ENCODE results near the gene TCFL5. TPM values are rescaled to one million over a fixed set of nuclear protein-coding genes. Genes with fewer than 3 reads are reported as not detected.

Gene TCFL5
- total and polyA plus RNA-seq, 10 of the 15 experiments (the other 5 are each of a cell fraction or from before 2014, with no cell fraction given): 0.48 to 8.1 (median 3.8) TPM

DNA sequence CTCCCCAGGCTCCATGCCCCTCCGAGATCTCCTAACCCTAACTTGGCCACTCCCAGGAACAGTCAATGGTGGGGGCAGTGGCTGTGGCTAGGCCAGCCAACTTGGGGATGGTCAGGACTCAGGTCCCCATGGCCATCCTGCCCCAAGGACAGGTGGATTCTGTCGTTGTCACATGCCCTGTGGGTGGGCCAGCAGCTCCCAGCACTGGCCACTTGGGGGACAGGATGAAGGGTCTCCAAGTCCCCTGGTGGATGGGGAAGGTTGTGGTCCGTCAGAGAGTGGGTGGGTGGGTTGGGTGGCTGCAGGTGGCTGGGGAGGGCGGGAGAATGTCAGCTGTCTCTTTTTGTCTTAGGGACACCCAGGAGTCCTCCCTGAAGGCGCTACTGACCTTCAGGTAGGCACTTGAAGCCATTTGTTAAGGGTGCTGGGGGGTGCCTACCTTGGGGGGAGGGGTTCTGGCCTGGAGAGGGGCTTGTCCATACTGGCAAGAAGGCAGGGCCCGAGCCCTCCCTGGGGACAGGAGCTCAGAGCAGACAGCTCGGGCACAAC, 39.3 kb downstream of the TCFL5 start:
- H3K4me3 ChIP-seq: no peak overlapping the region
- no peak overlapping the region for H3K4me2 ChIP-seq (ENCODE audit: control insufficient read depth, insufficient read depth)
- H2AFZ ChIP-seq (ENCODE audit: control insufficient read depth, low read depth, low read length): no peak overlapping the region
- no peak overlapping the region for H3K9ac ChIP-seq (ENCODE audit: control insufficient read depth, insufficient read depth, low read length)
- DNase-seq (ENCODE audit: low read depth, low spot score) (no peak), FAIRE-seq (no peak), ATAC-seq (no peak)
- in situ Hi-C loops (cut with MboI): no loop called here
- H3K79me2 ChIP-seq (ENCODE audit: control insufficient read depth, insufficient read depth, low read length): no peaks in the 10 kb centered on the region
- SMC1A ChIA-PET (ENCODE audit: uncharacterized antibody, unreplicated experiment): interaction anchor here (0.6 to 1.5 kb wide), 7 partner anchors 27 to 358 kb away, joined by 3 to 11 read pairs (median 5); partner anchors contain the start of gene TCFL5
- no peaks in the 10 kb centered on the region for H3K9me3 ChIP-seq (replicated peaks; ENCODE audit: control insufficient read depth, insufficient read depth, low read length)
- H3K27ac ChIP-seq (ENCODE audit: control insufficient read depth, insufficient read depth): no peak overlapping the region
- 2% methylated on average over 6 of the region's 7 CpGs for WGBS (ENCODE audit: insufficient coverage, insufficient replicate concordance, low lambda C conversion rate, missing lambda C conversion rate)
- CTCF ChIA-PET: interaction anchor here (0.6 to 2.2 kb wide), 24 partner anchors 10 to 491 kb away, joined by 3 to 14 read pairs (median 4); partner anchors contain the start of gene TCFL5
- RAD21 ChIA-PET (ENCODE audit: unreplicated experiment): interaction anchor here (0.6 to 1.7 kb wide), 12 partner anchors 10 to 359 kb away, joined by 3 to 11 read pairs (median 4); partner anchors contain the start of gene TCFL5
- no peaks in the 10 kb centered on the region for H3K36me3 ChIP-seq (ENCODE audit: control insufficient read depth in 2 of 2, insufficient read depth in 2 of 2, low read length in 1 of 2)
- POLR2A ChIA-PET: interaction anchor here (0.5 to 1.4 kb wide), 3 partner anchors 22 to 188 kb away, joined by 3 to 6 read pairs (median 3); partner anchors contain the start of gene TCFL5
- 0 out of 2 replicates have a peak, but pooled peaks cover 2% of the 10 kb centered on the region for H3K4me1 ChIP-seq (ENCODE audit: control insufficient read depth, insufficient read depth, low read length)
- intact Hi-C loops (cut with micrococcal nuclease; ENCODE audit: unreplicated experiment): loop anchor here (1.0 to 2.0 kb wide), 2 partner anchors 78 to 187 kb away; no protein-coding TSS in a partner anchor
- BruUV-seq (replicated peaks): no TSS peak
- peaks cover 0 to 5% of the 10 kb centered on the region in 2 experiments; a peak in 3 of 4 replicates for H3K27me3 ChIP-seq (replicated peaks in 1 of 2; ENCODE audit: control insufficient read depth in 2 of 2, insufficient read depth in 2 of 2, low read length in 1 of 2)
- H4K20me1 ChIP-seq (ENCODE audit: control insufficient read depth, insufficient read depth): no peaks in the 10 kb centered on the region
- TF ChIP-seq NFXL1 (IDR thresholded peaks at IDR 0.05; ENCODE audit: borderline replicate concordance) (no peak), GABPA (IDR thresholded peaks at IDR 0.05; ENCODE audit: low read depth) (no peak), SREBF2 (IDR thresholded peaks at IDR 0.05; ENCODE audit: low read length) (no peak), CEBPB (IDR thresholded peaks at IDR 0.05; ENCODE audit: borderline replicate concordance in 1 of 2, low read depth in 2 of 2, low read length in 2 of 2) (no peak), ESRRA (IDR thresholded peaks at IDR 0.05; ENCODE audit: low read length) (no peak), RAD51 (IDR thresholded peaks at IDR 0.05) (no peak), CHD1 (IDR thresholded peaks at IDR 0.05; ENCODE audit: low read depth, low read length) (no peak), EP300 (IDR thresholded peaks at IDR 0.05; ENCODE audit: borderline replicate concordance in 1 of 2, control insufficient read depth in 1 of 2, low read depth in 2 of 2, low read length in 2 of 2) (no peak), ETV6 (conservative IDR thresholded peaks at IDR 0.05 in 1 of 2, IDR thresholded peaks at IDR 0.05 in 1 of 2; ENCODE audit: borderline replicate concordance in 1 of 2, low read depth in 1 of 2) (no peak), BACH1 (IDR thresholded peaks at IDR 0.05; ENCODE audit: borderline replicate concordance) (no peak), HCFC1 (IDR thresholded peaks at IDR 0.05; ENCODE audit: low read length) (no peak), POLR2AphosphoS2 (IDR thresholded peaks at IDR 0.05; ENCODE audit: low read depth, low read length) (no peak), ZBTB40 (IDR thresholded peaks at IDR 0.05; ENCODE audit: borderline replicate concordance) (no peak), TCF7 (IDR thresholded peaks at IDR 0.05; ENCODE audit: borderline replicate concordance) (no peak)
- TF ChIP-seq, protein P1, sequence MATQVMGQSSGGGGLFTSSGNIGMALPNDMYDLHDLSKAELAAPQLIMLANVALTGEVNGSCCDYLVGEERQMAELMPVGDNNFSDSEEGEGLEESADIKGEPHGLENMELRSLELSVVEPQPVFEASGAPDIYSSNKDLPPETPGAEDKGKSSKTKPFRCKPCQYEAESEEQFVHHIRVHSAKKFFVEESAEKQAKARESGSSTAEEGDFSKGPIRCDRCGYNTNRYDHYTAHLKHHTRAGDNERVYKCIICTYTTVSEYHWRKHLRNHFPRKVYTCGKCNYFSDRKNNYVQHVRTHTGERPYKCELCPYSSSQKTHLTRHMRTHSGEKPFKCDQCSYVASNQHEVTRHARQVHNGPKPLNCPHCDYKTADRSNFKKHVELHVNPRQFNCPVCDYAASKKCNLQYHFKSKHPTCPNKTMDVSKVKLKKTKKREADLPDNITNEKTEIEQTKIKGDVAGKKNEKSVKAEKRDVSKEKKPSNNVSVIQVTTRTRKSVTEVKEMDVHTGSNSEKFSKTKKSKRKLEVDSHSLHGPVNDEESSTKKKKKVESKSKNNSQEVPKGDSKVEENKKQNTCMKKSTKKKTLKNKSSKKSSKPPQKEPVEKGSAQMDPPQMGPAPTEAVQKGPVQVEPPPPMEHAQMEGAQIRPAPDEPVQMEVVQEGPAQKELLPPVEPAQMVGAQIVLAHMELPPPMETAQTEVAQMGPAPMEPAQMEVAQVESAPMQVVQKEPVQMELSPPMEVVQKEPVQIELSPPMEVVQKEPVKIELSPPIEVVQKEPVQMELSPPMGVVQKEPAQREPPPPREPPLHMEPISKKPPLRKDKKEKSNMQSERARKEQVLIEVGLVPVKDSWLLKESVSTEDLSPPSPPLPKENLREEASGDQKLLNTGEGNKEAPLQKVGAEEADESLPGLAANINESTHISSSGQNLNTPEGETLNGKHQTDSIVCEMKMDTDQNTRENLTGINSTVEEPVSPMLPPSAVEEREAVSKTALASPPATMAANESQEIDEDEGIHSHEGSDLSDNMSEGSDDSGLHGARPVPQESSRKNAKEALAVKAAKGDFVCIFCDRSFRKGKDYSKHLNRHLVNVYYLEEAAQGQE (IDR thresholded peaks at IDR 0.05; ENCODE audit: low read depth, low read length): no peak
- TF ChIP-seq, protein P2, sequence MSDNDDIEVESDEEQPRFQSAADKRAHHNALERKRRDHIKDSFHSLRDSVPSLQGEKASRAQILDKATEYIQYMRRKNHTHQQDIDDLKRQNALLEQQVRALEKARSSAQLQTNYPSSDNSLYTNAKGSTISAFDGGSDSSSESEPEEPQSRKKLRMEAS (IDR thresholded peaks at IDR 0.05; ENCODE audit: low read depth, low read length): no peak
